Measurements from ENCODE around the gene OLA1.
"Not testable (repeated sequence)": the region's sequence is repeated elsewhere in the genome, so short reads cannot be mapped to it uniquely, and the experiment has no call there.

The OLA1 gene

GRCh38 chr2:174248187-174248997, at the start of gene OLA1:
Gene OLA1 (minus strand): TSS chr2:174248532. CDS start chr2:174246815, 1,717 bp downstream.
- peak; percentile 81 for DNase-seq (ENCODE audit: low read depth)

- no peak for DNase-seq (ENCODE audit: low read depth)
Measured at GRCh38 chr2:174292908-174293307, 44.6 kb upstream of the OLA1 start.

- no peak for DNase-seq (ENCODE audit: low read depth)
Measured at GRCh38 chr2:174286172-174286571, 37.8 kb upstream of the OLA1 start.

- no peak for DNase-seq (ENCODE audit: low read depth)
Measured at GRCh38 chr2:174282441-174282840, 34.1 kb upstream of the OLA1 start.

GRCh38 chr2:174281736-174282135, 33.4 kb upstream of the OLA1 start:
- DNase-seq (ENCODE audit: low read depth) = no peak

- DNase-seq (ENCODE audit: low read depth) = no peak
Measured at GRCh38 chr2:174280596-174280995, 32.3 kb upstream of the OLA1 start.

- DNase-seq (ENCODE audit: low read depth) = not testable (repeated sequence)
Measured at GRCh38 chr2:174270263-174270662, 21.9 kb upstream of the OLA1 start.

- no peak for DNase-seq (ENCODE audit: low read depth)
Measured at GRCh38 chr2:174266288-174266687, 18.0 kb upstream of the OLA1 start.

GRCh38 chr2:174263997-174264396, 15.7 kb upstream of the OLA1 start:
- no peak for DNase-seq (ENCODE audit: low read depth)

- DNase-seq (ENCODE audit: low read depth) = no peak
Measured at GRCh38 chr2:174259981-174260380, 11.6 kb upstream of the OLA1 start.

GRCh38 chr2:174254267-174254666, 5.9 kb upstream of the OLA1 start:
- no peak for DNase-seq (ENCODE audit: low read depth)

- DNase-seq (ENCODE audit: low read depth) = no peak
Measured at GRCh38 chr2:174248998-174249592, 763 bp upstream of the OLA1 start.

- DNase-seq (ENCODE audit: low read depth) = no peak
Measured at GRCh38 chr2:174247474-174248186, 702 bp downstream of the OLA1 start.

GRCh38 chr2:174246944-174247381, 1.4 kb downstream of the OLA1 start:
- no peak for DNase-seq (ENCODE audit: low read depth)

- DNase-seq (ENCODE audit: low read depth) = not testable (repeated sequence)
Measured at GRCh38 chr2:174245628-174246027, 2.7 kb downstream of the OLA1 start.

- no peak for DNase-seq (ENCODE audit: low read depth)
Measured at GRCh38 chr2:174245065-174245464, 3.3 kb downstream of the OLA1 start.

- no peak for DNase-seq (ENCODE audit: low read depth)
Measured at GRCh38 chr2:174243812-174244211, 4.5 kb downstream of the OLA1 start.

- no peak for DNase-seq (ENCODE audit: low read depth)
Measured at GRCh38 chr2:174240097-174240496, 8.2 kb downstream of the OLA1 start.

- no peak for DNase-seq (ENCODE audit: low read depth)
Measured at GRCh38 chr2:174236429-174236828, 11.9 kb downstream of the OLA1 start.

GRCh38 chr2:174235680-174236079, 12.7 kb downstream of the OLA1 start:
- no peak for DNase-seq (ENCODE audit: low read depth)

GRCh38 chr2:174233771-174234275, 14.5 kb downstream of the OLA1 start:
- DNase-seq (ENCODE audit: low read depth) = no peak

- no peak for DNase-seq (ENCODE audit: low read depth)
Measured at GRCh38 chr2:174227748-174228147, 20.6 kb downstream of the OLA1 start.
